HG03095 (cell line): ENCODE measurements around the gene AK4.

ENCODE experiments used
- ATAC-seq: cut with Tn5 transposase; IDR thresholded peaks from one replicate; pipeline ENCODE4 v1.9.1; 2021; ENCODE audit warnings: moderate library complexity; ENCODE audit not compliant: unreplicated experiment

The AK4 gene

GRCh38 chr1:65175171-65176055, 27.4 kb downstream of the AK4 start:
- no peak for ATAC-seq

GRCh38 chr1:65176056-65176450, 28.1 kb downstream of the AK4 start:
- ATAC-seq, result no peak

- no peak for ATAC-seq
These were observed 28.6 kb downstream of the AK4 start for GRCh38 chr1:65176591-65176990.

GRCh38 chr1:65177457-65177856, 29.5 kb downstream of the AK4 start:
- ATAC-seq, result no peak

- no peak for ATAC-seq
These were observed 30.2 kb downstream of the AK4 start for GRCh38 chr1:65178235-65178634.

- ATAC-seq, result no peak
These were observed 31.1 kb downstream of the AK4 start for GRCh38 chr1:65179148-65179547.

GRCh38 chr1:65180977-65181376, 33.0 kb downstream of the AK4 start:
- ATAC-seq, result no peak

- ATAC-seq, result no peak
These were observed 34.8 kb downstream of the AK4 start for GRCh38 chr1:65182658-65183268.

- ATAC-seq, result no peak
These were observed 41.6 kb downstream of the AK4 start for GRCh38 chr1:65189576-65190115.

GRCh38 chr1:65190229-65190628, 42.2 kb downstream of the AK4 start:
- no peak for ATAC-seq

GRCh38 chr1:65193129-65193695, 45.2 kb downstream of the AK4 start:
- no peak for ATAC-seq

GRCh38 chr1:65195495-65196417, 47.8 kb downstream of the AK4 start:
- ATAC-seq, result no peak

- no peak for ATAC-seq
These were observed 48.9 kb downstream of the AK4 start for GRCh38 chr1:65196926-65197325.

GRCh38 chr1:65197636-65198035, 49.6 kb downstream of the AK4 start:
- no peak for ATAC-seq

GRCh38 chr1:65198096-65198495, 50.1 kb downstream of the AK4 start:
- no peak for ATAC-seq

- ATAC-seq, result no peak
These were observed 52.4 kb downstream of the AK4 start for GRCh38 chr1:65200411-65200810.

- ATAC-seq, result no peak
These were observed 58.8 kb downstream of the AK4 start for GRCh38 chr1:65206836-65207235.

GRCh38 chr1:65207317-65207716, 59.3 kb downstream of the AK4 start:
- ATAC-seq, result peak; percentile 71

GRCh38 chr1:65208563-65208973, 60.6 kb downstream of the AK4 start:
- no peak for ATAC-seq

- no peak for ATAC-seq
These were observed 61.2 kb downstream of the AK4 start for GRCh38 chr1:65209005-65209885.
